Measurements from ENCODE around the gene CACNA1I. TPM values are rescaled to one million over a fixed set of nuclear protein-coding genes. Genes with fewer than 3 reads are reported as not detected.

CACNA1I gene
- total and polyA plus RNA-seq, 2 donors (not counting 3 experiments of a cell fraction or from before 2014, with no cell fraction given): not detected

- Histone ChIP-seq H3K9ac (replicated peaks; ENCODE audit: extremely low read depth, insufficient read depth, low read length) (no peak overlapping the region), H2AFZ (ENCODE audit: low read depth, low read length) (no peak overlapping the region), H3K4me1 (ENCODE audit: control insufficient read depth, extremely low read depth, insufficient read depth, low read length) (no peaks in the 10 kb centered on the region), H3K9me1 (replicated peaks; ENCODE audit: control insufficient read depth, extremely low read depth, insufficient read depth, low read length) (no peaks in the 10 kb centered on the region), H3K36me3 (ENCODE audit: control insufficient read depth in 2 of 2, extremely low read depth in 1 of 2, insufficient read depth in 2 of 2, low read length in 2 of 2) (no peaks in the 10 kb centered on the region), H3K9me3 (replicated peaks; ENCODE audit: control insufficient read depth, insufficient read depth, low read length) (no peaks in the 10 kb centered on the region), H3K4me3 (replicated peaks in 1 of 3; ENCODE audit: insufficient read depth in 1 of 3, low read depth in 1 of 3, low read length in 3 of 3) (no peak overlapping the region), H3K79me2 (ENCODE audit: control insufficient read depth, insufficient read depth, low read length) (no peaks in the 10 kb centered on the region), H3K27me3 (ENCODE audit: control insufficient read depth in 2 of 2, insufficient read depth in 2 of 2, low read length in 2 of 2) (no peaks in the 10 kb centered on the region), H4K20me1 (replicated peaks; ENCODE audit: control insufficient read depth, extremely low read depth, insufficient read depth, low read length) (no peaks in the 10 kb centered on the region), H3K27ac (ENCODE audit: insufficient read depth, low read depth, low read length) (no peak overlapping the region), H3K4me2 (ENCODE audit: insufficient read depth, low read length) (no peak overlapping the region)
- ChIA-PET POLR2A (no interaction called here), CTCF (interaction anchor here (1.2 kb wide), 1 partner anchor 24 kb away, joined by 3 read pairs; no protein-coding TSS in a partner anchor)
- no peak for TF ChIP-seq CTCF (IDR thresholded peaks at IDR 0.05; ENCODE audit: extremely low read depth in 1 of 2, insufficient read depth in 1 of 2, low read depth in 1 of 2, low read length in 2 of 2)
- TF ChIP-seq GATA2 (IDR thresholded peaks at IDR 0.05; ENCODE audit: insufficient read depth, insufficient read length, low read depth, low read length): no peak
- no peak for TF ChIP-seq FOS (IDR thresholded peaks at IDR 0.05; ENCODE audit: borderline replicate concordance, insufficient read depth, low read length)
- no peak for TF ChIP-seq POLR2AphosphoS5 (IDR thresholded peaks at IDR 0.05; ENCODE audit: insufficient read depth, low read depth, low read length)
- TF ChIP-seq JUN (IDR thresholded peaks at IDR 0.05; ENCODE audit: borderline replicate concordance, insufficient read depth, insufficient read length, low read depth): no peak
- DNase-seq (ENCODE audit: low read depth, low spot score): no peak
- no peak for FAIRE-seq
- dilution Hi-C loops (cut with MboI; ENCODE audit: extremely low pct_ligation_motif_present, low sequenced_read_pairs) (loop anchor here (25.0 kb wide), 1 partner anchor 445 kb away; no protein-coding TSS in a partner anchor), intact Hi-C loops (cut with micrococcal nuclease) (no loop called here)
- BruUV-seq (replicated peaks): no TSS peak
Measured at GRCh38 chr22:39567135-39567946, 3.2 kb upstream of the CACNA1I start.
